Epithelial cell of proximal tubule (primary cell): ENCODE data around the gene PLCG1. TPM values are rescaled to one million over a fixed set of nuclear protein-coding genes. Genes with fewer than 3 reads are reported as not detected.

Experiments used
- DNase-seq: peaks from one replicate; pipeline ENCODE4 v3.0.0-alpha.2; 2011; ENCODE audit warnings: low read depth
- H3K4me3 ChIP-seq: 2 replicates; pipeline ENCODE4 v1.5.1; 2011; ENCODE audit warnings: low read depth, mild to moderate bottlenecking, low read length
- CTCF ChIP-seq: conservative IDR thresholded peaks from 2 replicates; pipeline ENCODE4 v1.5.1; 2012; ENCODE audit warnings: low read depth, mild to moderate bottlenecking, low read length
- total RNA-seq: library from RNA; depleted of rRNA; stranded (reverse); fragments of >200 nt; gene quantifications from 2 replicates; pipeline ENCODE4 v1.2.3, GENCODE V29; 2015

The PLCG1 gene
- total RNA-seq, result 57.9 and 87.5 TPM in 2 replicates

GRCh38 chr20:41136680-41137613 is at the start of gene PLCG1:
Gene PLCG1 (plus strand): TSS chr20:41137543. CDS start chr20:41137642, 99 bp downstream.
- TF ChIP-seq CTCF, result no peak
- no peak for DNase-seq
- peak within 1 kb of the TSS; percentile 68 for H3K4me3 ChIP-seq

- TF ChIP-seq CTCF, result no peak
- DNase-seq, result no peak
- H3K4me3 ChIP-seq, result no peak overlapping the region
These were observed 49.6 kb upstream of the PLCG1 start for GRCh38 chr20:41087777-41088176.

- TF ChIP-seq CTCF, result peak; percentile 26
- DNase-seq, result no peak
- no peak overlapping the region for H3K4me3 ChIP-seq
These were observed 47.8 kb upstream of the PLCG1 start for GRCh38 chr20:41089555-41089954.

GRCh38 chr20:41091927-41092326 is 45.4 kb upstream of the PLCG1 start:
- no peak overlapping the region for H3K4me3 ChIP-seq
- no peak for TF ChIP-seq CTCF
- no peak for DNase-seq

GRCh38 chr20:41094353-41095055 is 42.8 kb upstream of the PLCG1 start:
- no peak overlapping the region for H3K4me3 ChIP-seq
- DNase-seq, result no peak
- no peak for TF ChIP-seq CTCF

GRCh38 chr20:41095110-41095969 is 42.0 kb upstream of the PLCG1 start:
- peak; percentile 86 for TF ChIP-seq CTCF
- H3K4me3 ChIP-seq, result no peak overlapping the region
- no peak for DNase-seq
